SK-N-MC (cell line): ENCODE data around the gene BCAM.

Experiments used
- EZH2 ChIP-seq: fragments of 200-600 bp; sonication (generic); IDR thresholded peaks from one replicate; pipeline ENCODE4 v1.6.1; 2017; ENCODE audit warnings: antibody characterized with exemption
- POLR2AphosphoS5 ChIP-seq: IDR thresholded peaks from 2 replicates; pipeline ENCODE4 v1.6.1; 2012; ENCODE audit warnings: mild to moderate bottlenecking, low read depth, low read length, borderline replicate concordance

DNA sequence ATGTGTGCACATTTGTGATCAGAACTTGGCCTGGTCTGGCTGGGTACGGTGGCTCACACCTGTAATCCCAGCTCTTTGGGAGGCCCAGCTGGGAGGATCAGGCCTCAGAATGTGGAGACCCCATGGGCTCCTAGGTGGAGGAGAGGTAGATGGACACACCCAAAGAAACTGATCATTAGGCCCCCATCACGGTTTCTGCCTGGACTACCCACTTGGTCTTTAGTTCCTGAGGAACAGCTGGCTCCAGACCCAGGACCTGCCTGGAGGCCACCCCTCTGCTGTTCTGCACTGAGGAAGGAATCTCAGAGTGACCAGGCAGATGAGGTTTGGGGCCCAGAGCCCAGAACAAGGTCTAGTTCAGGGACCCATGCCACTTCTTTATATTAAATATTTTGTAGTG lies 29.8 kb upstream of the BCAM start:
- no peak for TF ChIP-seq POLR2AphosphoS5
- no peak for TF ChIP-seq EZH2
